Measurements from ENCODE around the gene ABHD14A.

The ABHD14A gene

DNA sequence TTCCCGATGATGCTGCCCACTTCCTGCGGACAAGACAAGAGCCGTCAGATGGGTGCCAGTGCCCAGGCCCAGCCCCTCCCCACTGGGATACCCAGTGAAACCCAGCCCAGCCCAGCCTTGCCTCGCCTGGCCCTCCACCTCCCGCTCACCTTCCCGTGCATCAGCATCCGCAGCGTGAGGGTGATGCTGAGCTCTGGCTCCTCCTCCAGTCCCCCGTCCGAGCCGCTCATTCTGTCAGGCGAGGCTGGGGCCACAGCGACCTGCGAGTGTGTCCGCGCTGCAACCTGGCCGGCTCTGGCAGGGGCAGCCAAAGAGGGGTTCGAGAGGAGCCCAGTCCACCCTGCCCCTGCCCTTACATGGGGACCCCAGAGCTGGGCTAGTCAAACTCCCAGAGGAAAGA is 13.9 kb upstream of the ABHD14A start:
- CTCF ChIA-PET, result interaction anchor here (1.7 to 7.3 kb wide), 3 partner anchors 8 to 18 kb away, joined by 6 to 67 read pairs (median 15); partner anchors contain the start of genes ABHD14A, ABHD14B, PARP3 and RRP9

DNA sequence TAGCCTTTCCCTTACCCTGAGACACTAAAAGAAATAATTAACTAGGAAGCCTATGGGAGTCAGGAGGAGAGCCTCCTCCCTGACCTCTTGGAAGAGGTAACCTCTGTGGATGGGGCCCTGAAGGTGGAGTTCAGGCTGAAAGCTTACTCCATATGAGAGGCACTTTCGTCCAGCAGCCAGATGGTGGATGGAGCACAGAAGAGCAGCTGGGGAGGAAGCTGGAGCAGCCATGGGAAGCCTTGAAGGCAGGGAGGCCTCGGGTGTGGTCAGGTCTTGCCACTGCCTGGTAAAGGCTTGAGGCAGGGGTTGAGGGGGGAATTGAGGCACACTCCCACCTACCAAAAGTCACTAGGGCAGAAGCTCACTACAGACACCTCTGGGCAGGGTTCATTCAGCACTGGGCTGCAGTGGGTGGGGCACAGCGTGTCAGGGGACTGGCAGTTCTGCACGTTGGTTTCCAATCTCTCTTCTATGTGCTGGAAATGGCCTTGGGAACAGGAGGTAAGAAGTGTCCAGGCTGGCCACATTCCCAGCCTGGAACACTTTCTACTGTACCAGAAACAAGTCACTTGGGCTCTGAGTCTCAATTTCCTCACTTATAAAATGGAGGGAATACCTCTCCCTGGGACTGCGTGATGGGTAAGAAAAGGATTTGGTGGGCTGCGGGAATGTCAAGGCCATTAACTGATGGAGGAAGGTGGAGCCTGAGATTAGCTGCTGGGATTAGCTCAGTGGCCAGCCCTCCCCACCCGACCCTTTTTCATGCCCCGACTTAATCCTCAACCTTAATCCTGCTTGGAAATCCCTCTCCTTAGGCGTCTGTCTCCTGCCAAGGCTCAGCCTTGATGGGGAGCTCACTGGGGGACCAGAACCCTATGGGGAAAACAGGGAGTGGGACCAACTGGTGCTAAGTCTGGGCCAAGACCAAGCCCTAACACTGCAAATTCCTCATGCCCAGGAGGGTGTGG is 13.0 kb upstream of the ABHD14A start:
- no peak for DNase-seq (ENCODE audit: low read depth, low spot score)
- ChIA-PET POLR2A (interaction anchor here (0.7 kb wide), 1 partner anchor 95 kb away, joined by 3 read pairs; no protein-coding TSS in a partner anchor), CTCF (interaction anchor here (1.1 to 7.3 kb wide), 5 partner anchors 7 to 19 kb away, joined by 3 to 67 read pairs (median 6); partner anchors contain the start of genes ABHD14A, ABHD14B, PARP3 and RRP9)
- no peak overlapping the region for H3K4me3 ChIP-seq (ENCODE audit: low read depth, low read length)
- no peak for TF ChIP-seq CTCF (IDR thresholded peaks at IDR 0.05; ENCODE audit: insufficient read depth, low read length, missing control alignments)

More for the DNA sequence above, 13.9 kb upstream of the ABHD14A start:
- POLR2A ChIA-PET, result interaction anchor here (0.7 kb wide), 1 partner anchor 96 kb away, joined by 3 read pairs; no protein-coding TSS in a partner anchor
- H3K4me3 ChIP-seq (ENCODE audit: low read depth, low read length), result no peak overlapping the region
- DNase-seq (ENCODE audit: low read depth, low spot score), result no peak
- no peak for TF ChIP-seq CTCF (IDR thresholded peaks at IDR 0.05; ENCODE audit: insufficient read depth, low read length, missing control alignments)

DNA sequence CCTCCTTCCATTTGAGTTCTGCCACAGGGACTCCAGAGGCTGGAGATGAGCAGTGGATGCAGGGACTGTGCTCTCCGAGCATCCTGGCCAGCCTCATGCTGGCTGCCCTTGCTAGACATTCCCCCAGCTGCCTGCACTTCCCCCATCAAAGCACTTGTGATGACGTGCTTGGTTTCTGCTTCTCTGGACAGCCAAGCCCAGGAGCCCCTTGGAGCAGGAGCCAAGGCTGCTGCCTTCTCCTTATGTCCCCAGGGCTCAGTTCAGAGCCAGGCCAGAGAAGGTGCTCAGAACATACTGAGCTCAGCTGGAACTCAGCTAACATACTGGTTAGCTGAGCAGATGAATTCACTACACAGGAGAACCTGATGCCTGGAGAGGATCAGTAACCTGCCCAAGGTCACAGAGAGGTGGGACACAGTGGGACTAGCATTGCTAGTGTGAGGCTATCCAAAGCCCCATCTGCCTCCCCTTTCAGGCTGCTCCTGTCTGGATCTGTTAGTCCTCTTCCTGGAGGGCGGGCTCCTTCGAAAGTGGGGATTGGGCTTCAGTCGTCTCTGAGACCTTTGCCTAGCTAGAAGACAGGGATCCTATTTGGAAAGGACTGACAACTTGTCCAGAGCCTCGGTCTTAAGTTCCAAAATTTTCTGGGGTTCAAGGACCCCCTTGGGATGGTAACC is 11.9 kb upstream of the ABHD14A start:
- no peak overlapping the region for H3K4me3 ChIP-seq (ENCODE audit: low read depth, low read length)
- CTCF ChIA-PET, result interaction anchor here (1.0 to 7.3 kb wide), 4 partner anchors 10 to 160 kb away, joined by 4 to 67 read pairs (median 8); partner anchors contain the start of genes ABHD14A, ABHD14B, PARP3 and RRP9
- no peak for DNase-seq (ENCODE audit: low read depth, low spot score)
- no peak for TF ChIP-seq CTCF (IDR thresholded peaks at IDR 0.05; ENCODE audit: insufficient read depth, low read length, missing control alignments)
- POLR2A ChIA-PET, result no interaction called here

- ChIA-PET CTCF (interaction anchor here (1.0 to 7.3 kb wide), 4 partner anchors 9 to 159 kb away, joined by 4 to 67 read pairs (median 11); partner anchors contain the start of genes ABHD14A, ABHD14B, GPR62 and PARP3), POLR2A (no interaction called here)
- DNase-seq (ENCODE audit: low read depth, low spot score), result no peak
- H3K4me3 ChIP-seq (ENCODE audit: low read depth, low read length), result no peak overlapping the region
- TF ChIP-seq CTCF (IDR thresholded peaks at IDR 0.05; ENCODE audit: insufficient read depth, low read length, missing control alignments), result no peak
Observed at GRCh38 chr3:51963951-51964451, 10.9 kb upstream of the ABHD14A start.

DNA sequence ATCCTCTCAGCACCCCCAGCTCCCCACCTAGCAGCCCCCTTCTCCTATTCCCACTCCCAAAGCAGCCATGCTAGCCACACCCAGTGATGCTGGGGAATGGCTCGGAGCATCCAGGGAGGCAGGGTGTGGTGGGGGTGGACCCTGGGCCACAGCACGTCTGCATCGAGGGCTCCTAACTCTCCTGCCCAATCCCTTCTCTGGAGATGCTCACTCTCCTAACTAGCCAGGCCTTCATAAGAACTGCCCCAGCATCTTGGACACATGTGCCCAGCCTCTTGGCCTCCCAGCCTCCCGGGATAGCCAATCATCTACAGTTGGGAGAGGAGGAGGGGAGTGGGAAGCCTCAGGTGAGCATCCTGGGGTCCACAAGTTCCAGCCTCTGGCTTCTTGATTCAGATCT is 10.3 kb upstream of the ABHD14A start:
- no peak overlapping the region for H3K4me3 ChIP-seq (ENCODE audit: low read depth, low read length)
- no peak for DNase-seq (ENCODE audit: low read depth, low spot score)
- ChIA-PET CTCF (interaction anchor here (0.5 to 7.3 kb wide), 5 partner anchors 9 to 1410 kb away, joined by 3 to 67 read pairs (median 11); partner anchors contain the start of genes ABHD14A, ABHD14B, GPR62 and PARP3), POLR2A (interaction anchor here (1.7 kb wide), 1 partner anchor 9 kb away, joined by 5 read pairs; the partner anchor contains the start of gene ABHD14B)
- no peak for TF ChIP-seq CTCF (IDR thresholded peaks at IDR 0.05; ENCODE audit: insufficient read depth, low read length, missing control alignments)
